Measurements from ENCODE around the gene ST7.
"Not testable (repeated sequence)": the region's sequence is repeated elsewhere in the genome, so short reads cannot be mapped to it uniquely, and the experiment has no call there.

Gene ST7

DNA sequence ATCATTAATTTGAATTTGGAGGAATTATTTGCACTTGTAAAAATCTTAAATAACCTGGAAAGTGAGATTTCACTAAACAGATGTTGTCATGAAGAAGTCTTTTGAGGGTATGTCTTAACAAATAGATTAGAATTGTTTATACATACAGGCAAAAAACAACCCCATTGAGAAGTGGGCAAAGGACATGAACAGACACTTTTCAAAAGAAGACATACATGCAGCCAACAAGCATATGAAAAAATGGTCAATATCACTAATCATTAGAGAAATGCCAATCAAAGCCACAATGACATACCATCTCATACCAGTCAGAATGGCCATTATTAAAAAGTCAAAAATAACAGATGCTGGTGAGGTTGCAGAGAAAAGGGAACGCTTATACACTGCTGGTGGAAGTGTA, 77.0 kb downstream of the ST7 start:
- not testable (repeated sequence) for DNase-seq (ENCODE audit: low spot score)

- DNase-seq (ENCODE audit: low spot score): not testable (repeated sequence)
Observed at GRCh38 chr7:117030793-117031192, 77.5 kb downstream of the ST7 start.

DNA sequence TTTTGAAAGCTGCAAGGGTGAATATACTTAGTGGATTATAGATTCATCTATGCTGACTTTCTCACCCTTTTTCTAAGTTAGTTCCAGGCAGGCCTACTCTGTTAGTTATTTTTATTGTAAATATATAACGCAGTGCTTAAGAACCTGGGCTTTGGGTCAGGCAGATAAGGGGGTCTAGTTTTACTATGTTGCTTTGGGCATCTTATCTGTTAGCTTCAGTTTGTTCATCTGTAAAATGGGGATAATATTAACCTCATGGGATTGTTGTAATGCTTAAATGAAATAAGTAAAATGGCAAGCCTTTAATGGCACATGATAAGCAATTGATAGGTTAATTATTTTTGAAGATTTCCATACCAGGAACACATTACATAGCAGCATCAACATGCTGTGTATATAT, 79.5 kb downstream of the ST7 start:
- DNase-seq (ENCODE audit: low spot score): no peak

DNA sequence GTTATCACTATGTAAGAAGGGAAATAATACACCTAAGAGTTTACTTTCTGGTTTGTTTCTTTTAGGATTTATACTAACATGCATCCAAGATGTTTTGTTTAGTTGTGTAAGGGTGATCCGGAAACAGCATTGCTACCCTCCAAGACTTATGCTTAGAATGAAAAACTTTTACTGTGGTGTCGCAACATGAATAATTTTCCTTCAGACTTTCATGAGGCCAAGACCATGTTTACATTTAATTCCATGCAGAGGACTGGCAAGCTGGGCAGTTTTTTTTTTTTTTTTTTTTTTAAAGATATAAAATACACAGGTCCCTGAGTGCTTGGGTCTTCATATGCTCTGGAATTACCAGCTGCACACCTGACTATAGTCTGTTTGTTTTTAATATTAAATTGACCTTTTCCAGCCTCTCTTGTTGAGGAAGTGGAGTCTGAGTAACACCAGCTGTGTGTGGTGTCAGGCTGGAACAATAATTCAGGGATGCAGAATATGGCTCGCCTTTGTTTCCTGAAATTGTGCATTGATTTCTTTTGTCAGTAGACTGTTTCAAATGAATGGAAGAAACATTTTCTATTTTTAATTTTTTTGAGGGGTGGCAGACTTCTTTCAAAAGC, 81.7 kb downstream of the ST7 start:
- no peak for DNase-seq (ENCODE audit: low spot score)

- DNase-seq (ENCODE audit: low spot score): no peak
Observed at GRCh38 chr7:117035465-117035862, 82.2 kb downstream of the ST7 start.

DNA sequence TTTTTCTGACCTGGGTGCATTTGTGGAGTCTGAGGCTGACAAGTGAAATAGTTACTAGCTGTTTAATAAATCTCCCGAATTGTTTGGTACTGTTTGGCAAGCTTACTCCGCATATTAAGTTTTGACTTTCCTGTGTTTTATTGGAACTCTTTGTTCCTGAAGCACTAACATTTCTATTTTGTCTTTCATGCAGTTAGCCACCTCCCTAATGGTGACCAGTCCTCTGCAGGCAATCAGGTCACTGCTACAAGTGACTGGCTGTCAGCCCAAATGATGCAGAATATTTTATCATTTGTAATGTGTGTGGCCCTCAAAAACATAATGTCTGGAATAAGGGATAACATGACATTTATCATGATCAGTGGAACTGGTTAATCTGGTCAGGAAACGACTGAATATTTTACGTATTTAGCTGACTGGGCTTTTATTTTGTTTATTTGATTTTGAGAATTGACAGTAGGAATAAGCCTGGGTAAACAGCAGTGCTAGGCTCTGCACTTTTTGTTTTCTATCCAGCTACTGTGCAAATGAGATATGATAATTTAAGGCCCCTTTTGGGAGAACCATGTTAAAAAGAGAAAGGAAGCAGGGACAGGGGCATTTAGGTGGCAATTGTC, 82.9 kb downstream of the ST7 start:
- no peak for DNase-seq (ENCODE audit: low spot score)

DNA sequence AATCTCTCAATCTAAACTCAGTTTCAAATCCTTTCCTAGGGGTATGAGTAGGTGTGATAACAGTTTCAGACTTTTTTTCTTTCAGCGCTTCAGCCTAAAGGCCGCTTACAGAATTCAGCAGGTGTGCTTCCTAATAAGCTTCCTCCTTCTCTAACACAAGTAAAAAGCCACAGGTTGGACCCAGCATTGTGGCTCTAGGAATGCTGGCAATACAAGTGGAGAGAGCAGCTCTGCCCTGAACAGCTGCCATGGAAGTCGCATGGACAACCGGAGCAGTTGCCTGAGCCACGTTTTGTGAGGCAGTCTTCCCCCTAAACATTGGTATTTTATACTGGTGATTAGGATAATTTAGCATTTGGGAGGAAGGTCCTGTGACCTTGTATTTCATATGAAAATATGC, 83.5 kb downstream of the ST7 start:
- no peak for DNase-seq (ENCODE audit: low spot score)

DNA sequence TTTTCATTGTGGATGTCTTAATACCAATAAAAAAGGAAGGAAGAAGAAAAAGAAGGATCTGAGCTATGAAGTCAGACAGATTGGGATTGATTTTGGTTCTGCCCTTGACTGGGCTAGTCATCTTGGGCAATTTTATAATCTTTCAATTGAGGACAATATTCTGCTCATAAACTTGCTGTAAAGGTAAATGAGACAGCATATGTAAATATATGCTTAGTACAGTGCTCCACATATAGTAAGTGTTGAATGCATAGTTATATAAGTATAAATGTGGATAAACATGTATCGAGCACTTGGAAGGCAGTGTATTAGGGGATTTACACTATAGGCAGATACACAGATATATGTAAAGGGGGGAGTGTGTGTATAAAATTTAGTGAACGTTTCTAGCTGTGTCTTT, 85.1 kb downstream of the ST7 start:
- no peak for DNase-seq (ENCODE audit: low spot score)

GRCh38 chr7:117041007-117041406, 87.7 kb downstream of the ST7 start:
- no peak for DNase-seq (ENCODE audit: low spot score)

DNA sequence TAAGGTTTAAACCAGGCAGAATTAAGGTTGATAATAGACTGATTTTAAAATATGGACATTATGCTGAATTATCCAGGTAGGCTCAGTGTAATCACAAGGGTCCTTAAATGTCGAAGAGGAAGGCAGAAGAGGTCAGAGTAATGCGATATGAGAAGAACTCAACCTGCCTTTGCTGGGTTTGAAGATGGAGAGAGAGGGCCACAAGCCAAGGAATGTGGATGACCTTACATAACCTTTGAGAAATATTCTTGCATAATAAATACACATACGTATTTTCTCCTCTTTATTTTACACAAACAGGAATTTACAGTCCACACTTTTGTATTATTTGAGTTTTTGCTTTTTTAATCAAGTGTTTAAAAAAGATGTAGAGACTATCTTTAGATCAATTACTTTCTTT, 88.5 kb downstream of the ST7 start:
- DNase-seq (ENCODE audit: low spot score): no peak

DNA sequence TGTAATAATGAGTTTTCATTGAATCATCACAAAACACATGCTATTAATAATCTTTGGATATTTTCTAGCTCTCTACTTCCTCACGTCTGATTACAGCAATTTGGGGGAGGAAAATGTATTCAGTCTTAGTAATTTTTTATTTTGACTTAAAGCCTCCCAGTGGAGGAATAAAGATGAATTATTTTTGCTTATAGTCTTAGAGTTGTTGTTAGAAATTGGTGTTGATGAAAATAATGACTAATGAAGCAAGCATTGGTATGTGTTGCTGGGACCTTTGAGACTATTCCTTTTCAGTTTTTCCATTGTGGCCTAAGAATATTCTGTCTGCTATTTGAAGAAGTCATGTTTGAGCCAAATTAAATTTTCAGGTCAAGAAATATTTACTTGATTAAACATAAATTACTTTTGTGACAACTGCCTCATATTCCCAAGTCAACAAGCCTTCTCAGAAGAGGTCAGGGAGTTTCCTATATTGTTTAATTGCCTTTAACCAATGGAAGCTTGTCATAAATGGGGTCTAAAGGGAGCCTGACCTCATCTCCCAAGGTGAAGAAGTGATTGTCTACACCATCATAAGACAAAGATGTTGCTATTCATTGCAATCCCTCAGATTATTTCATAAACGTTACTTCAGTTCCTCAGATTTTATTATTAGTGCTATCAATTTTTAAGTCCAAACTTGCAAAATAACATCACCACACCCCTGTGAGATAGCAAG, 90.0 kb downstream of the ST7 start:
- no peak for DNase-seq (ENCODE audit: low spot score)

GRCh38 chr7:117044664-117045063, 91.4 kb downstream of the ST7 start:
- no peak for DNase-seq (ENCODE audit: low spot score)

DNA sequence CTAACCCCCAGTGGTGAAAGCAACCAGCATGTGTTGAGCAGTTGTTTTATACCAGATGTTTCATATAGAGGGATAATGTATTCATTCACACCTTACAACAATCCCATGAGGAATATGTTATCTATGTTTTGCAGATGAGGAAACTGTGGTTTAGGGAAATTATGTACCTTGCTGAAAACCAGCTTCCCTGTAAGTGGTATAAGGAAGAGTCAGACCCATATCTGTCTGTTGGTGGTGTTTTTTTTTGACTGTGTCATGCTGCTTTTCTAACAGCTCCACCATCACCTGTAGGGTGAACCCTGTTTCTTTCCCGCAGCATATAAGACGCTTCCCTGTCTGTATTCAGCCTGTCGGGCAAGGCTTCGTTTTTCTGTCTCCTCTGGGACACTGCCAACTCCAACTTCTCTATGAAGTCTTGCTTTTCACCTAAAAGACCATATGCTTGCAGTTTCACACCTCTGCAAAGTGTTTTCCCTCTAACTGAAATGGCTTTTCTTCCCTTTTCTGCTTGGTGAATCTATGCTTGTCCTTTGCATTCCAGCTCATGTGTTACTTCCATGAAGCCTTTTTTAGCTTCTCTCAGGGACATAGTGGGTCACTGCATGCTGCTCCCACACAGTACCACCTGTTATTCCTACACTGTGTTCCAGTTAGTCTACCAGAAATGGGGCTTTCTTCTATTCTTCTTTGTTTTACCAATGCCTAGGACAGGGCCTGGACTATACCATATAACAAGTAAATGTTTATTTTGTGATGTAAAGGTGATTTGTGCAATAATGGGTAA, 92.8 kb downstream of the ST7 start:
- no peak for DNase-seq (ENCODE audit: low spot score)

DNA sequence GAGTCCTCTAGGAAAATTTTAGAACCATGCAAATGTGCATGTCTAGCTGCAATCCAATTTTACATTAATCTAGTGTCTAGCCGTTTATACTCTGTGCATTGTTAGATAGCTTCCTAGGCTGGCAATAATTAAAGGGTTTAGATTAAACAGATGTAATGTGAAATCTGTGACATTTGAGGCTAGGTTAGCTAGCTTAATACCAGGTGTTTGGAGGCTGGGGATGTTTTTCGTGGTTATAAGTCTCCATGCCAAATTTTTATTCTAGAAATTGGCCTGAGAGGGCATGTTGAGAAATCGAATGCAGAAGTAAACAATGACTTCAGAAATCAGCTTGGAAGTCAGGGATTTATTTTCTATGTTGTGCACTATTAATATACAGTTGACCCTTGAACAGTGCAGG, 94.2 kb downstream of the ST7 start:
- DNase-seq (ENCODE audit: low spot score): no peak

- no peak for DNase-seq (ENCODE audit: low spot score)
Observed at GRCh38 chr7:117048114-117048866, 95.0 kb downstream of the ST7 start.

DNA sequence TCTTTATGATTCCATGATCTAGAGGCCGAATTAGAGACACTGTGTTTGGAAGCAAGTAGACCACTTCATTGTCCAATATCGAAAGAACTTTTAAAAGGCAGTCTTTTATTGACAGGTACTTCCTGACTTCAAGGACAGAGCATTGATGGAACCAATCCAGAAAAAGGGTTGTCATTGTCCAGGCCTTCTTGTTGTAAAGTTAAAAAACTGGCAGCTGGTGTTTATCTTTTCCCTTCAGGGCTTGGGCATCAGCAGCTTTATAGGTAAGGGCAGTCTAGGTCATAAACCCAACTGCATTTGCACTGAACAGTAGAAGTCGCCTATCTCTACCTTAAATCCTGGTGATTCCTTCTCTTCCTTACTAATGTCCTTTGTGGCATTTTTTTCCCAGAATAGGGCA, 95.6 kb downstream of the ST7 start:
- DNase-seq (ENCODE audit: low spot score): no peak

DNA sequence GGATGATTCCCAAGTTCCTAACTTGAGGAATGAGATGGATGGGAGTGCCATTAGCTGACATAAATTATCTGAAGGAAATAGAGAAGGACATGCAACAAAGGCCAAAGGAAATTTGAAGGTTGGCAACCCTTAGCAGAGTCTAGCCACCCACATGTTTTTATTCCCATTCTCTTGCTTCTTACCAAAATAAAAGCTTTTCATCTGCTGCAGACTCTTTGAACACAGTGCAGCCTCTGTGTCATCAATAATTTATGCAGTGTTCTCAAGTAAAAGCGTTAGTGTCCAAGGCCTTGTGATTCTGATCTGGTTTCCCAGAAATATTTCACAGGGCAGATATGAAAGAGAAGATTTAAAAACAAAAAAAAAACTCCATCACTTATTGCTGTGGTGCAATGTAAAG, 98.5 kb downstream of the ST7 start:
- no peak for DNase-seq (ENCODE audit: low spot score)

GRCh38 chr7:117053432-117053831, 100.1 kb downstream of the ST7 start:
- no peak for DNase-seq (ENCODE audit: low spot score)

GRCh38 chr7:117061751-117062150, 108.5 kb downstream of the ST7 start:
- DNase-seq (ENCODE audit: low spot score): no peak

DNA sequence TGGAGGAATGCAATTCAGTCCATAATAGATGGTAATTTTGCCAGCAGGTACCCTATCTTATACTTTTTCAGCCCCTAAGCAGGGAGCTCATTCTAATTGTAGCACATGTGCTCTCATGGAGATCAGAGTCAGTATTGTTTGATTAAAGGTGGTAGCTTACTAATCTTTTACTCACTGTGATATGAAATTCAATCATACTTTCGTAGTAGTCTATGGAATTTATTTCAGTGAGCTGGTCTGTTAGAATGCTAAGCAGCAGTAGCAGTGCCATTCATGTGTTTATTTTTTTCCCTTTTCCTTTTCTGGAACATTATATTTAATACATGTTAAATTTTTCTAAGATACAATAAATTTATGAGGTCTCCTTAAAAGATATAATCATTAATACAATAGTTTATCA, 109.0 kb downstream of the ST7 start:
- no peak for DNase-seq (ENCODE audit: low spot score)

DNA sequence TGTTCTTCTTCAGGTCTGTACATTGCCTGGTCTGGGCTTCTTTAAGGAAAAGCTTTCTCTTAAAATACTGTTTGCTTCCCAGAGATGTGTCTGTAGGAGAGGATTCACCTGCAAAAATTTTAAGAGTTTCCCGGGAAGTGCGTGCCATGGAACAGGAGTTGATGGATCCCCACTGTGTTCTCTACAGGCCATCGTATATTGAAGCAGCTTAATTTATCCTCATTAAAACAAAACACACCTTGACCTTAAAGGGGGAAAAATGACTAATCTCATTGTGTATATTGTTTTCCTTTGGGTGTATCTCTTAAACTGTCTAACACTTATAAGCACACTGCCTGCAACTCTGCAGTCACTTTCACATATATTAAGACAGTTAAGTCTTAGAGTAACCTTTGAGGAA, 111.4 kb downstream of the ST7 start:
- no peak for DNase-seq (ENCODE audit: low spot score)

GRCh38 chr7:117065571-117066150, 112.4 kb downstream of the ST7 start:
- no peak for DNase-seq (ENCODE audit: low spot score)

Measured in NAMALWA (cell line).